GM18505 (cell line): ENCODE results near the gene ZNHIT3.
"Not testable (repeated sequence)": the region's sequence is repeated elsewhere in the genome, so short reads cannot be mapped to it uniquely, and the experiment has no call there.

Source experiments
- ATAC-seq: cut with Tn5 transposase; IDR thresholded peaks from one replicate; pipeline ENCODE4 v1.9.1; 2021; ENCODE audit not compliant: unreplicated experiment
- POLR2A ChIP-seq: IDR thresholded peaks from 4 replicates; pipeline ENCODE4 v1.6.1; 2011; ENCODE audit warnings: borderline replicate concordance; ENCODE audit not compliant: insufficient read depth, insufficient read length; ENCODE audit errors: extremely low read depth

The ZNHIT3 gene

DNA sequence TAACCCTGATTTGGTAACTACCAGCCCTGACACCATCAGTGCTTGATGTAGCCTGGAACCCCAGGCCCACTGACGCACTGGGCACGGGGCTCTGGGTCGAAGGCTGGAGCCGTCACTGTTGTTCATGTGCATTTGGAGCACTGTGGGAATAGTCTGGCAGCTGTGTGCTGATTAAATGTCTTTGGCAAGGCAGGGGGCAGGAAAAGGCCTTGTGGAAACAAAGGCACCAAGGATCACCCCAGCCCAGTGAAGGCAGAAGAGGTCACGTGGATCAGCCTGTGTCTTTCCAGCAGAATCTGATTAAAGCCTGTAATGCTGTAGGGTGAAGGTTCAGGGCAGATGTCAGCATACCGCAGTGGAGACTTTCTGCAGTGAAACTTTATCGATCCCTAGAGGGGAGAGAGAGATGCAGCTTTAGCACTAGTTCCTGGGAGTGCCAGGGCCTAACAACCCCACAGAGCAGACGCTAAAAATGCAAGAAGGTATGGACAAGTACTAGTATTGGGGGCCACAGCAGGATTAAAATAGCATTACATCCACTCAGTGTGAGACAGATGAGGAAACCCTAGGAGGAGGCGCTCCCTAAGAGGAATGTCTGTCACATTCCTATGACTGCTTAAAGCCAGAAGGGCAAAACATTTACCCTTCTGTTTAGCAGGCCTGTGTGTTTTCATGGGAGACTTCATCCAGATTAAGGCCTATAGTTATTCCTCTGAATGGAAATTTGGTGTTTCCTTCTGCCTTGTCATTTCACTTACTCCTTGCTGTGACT is 9.7 kb downstream of the ZNHIT3 start:
- no peak for TF ChIP-seq POLR2A
- no peak for ATAC-seq

DNA sequence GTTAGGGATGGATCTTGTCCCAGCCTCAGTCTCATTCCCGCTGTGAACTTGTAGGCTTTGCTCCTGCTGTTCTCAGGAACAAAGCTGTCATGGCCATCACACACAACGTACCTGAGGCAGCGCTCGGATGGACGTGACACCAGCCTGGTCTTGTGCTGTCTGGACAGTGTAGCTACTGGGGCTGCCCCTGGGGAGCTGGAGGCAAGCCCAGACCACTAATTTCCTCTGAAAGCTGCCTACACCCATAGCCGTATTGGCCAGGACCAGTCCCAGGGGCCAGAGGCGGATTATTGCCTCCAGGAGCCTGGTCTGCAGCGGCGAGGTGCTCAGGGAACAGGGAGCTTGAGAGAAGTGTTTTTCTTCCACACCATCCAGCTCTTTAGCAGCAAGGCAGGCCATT is 11.7 kb downstream of the ZNHIT3 start:
- ATAC-seq, result no peak
- TF ChIP-seq POLR2A, result no peak

DNA sequence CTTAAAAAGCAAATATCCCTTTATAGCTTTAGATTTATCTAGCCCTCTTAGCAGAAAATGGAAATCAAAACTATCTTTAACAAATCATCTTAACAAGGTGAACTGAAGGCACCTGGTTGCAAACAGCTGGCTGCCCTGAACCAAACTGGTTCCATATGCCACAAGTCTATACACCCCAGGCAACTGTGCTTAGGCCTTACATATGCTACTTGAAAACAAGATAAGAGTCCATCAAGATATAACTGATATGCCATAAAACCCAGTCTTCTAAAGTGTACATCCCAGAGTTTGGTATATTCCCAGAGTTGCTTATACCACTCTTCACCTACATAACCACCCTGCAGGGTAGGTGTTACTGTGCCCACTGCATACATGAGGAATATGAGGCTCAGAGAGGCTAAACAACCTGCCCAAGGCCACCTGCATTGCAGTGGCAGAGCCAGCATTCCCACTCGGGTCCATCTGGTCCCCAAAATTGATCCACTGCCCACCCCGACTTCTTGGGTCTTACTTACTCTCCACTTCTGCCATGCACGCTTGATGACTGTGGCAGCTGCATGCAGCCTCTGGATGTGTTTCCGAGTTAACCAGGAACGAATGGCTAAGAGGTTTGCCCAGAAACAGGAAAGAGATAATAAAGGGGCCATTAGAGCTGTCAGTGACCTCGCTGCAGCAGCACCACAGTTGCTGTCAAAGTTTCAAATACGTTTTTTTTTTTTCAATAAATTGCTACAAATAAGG is 12.2 kb downstream of the ZNHIT3 start:
- no peak for ATAC-seq
- no peak for TF ChIP-seq POLR2A

DNA sequence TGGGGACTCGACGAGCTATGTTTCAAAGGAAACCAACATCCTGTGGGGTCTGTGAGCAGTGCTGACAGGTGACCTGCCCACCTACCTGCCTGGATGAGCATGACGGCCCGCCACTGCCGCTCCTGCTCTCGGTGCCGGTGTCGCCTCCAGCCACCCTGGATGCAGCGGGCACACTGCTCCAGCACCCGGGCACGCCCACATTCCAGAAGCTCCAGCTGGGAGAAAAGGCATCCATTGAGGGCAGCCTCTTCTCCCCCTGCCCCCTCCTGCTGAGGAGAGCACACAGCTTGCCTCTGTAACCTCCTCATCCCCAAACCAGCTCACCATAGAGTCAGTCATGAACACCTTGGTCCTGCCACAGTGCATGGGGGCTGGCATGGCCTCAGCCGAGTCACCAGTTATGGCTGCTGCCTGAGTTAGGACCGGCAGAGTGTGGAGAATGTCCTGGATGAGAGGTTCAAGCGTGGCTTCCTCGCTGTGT is 14.3 kb downstream of the ZNHIT3 start:
- TF ChIP-seq POLR2A, result no peak
- no peak for ATAC-seq

DNA sequence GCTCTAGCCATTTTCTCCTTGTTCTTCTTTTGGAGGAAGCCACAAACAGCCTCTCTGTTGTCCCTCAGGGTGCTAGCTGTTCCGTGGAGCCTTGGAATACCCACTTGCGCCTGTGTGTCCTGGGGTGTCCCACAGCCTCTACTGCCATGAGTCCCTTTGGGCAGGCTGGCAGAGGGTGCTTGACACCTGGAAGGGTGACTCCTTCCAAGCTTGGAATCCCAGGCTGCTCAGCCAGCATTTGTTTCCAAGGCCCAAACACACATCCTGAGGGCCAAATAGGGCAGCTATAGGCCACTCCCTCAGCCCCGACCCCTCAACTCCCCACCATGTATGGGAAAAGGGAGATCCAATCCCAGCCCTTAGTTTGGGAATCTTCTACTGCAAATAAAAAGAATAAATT is 14.9 kb downstream of the ZNHIT3 start:
- TF ChIP-seq POLR2A, result no peak
- ATAC-seq, result no peak

DNA sequence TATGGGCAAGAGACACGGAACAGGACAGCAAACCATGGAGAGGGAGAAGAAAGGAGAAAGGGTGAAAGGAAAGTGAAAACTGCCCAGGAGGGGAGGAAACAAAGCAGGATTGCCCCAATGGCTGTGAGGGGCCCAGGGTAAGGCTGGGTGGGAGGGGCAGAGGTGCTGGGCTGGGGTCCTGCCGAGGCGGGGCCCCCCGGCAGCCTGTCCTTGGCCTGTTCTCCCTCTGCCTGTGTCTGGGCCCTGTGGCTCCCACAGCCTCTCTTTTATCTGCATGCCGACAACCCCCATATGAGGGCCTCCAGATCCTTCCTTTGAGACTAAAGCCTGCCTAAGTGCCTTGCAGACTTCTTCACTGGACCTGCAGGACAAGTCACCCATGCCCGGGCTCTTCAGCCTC is 15.5 kb downstream of the ZNHIT3 start:
- no peak for TF ChIP-seq POLR2A
- no peak for ATAC-seq

DNA sequence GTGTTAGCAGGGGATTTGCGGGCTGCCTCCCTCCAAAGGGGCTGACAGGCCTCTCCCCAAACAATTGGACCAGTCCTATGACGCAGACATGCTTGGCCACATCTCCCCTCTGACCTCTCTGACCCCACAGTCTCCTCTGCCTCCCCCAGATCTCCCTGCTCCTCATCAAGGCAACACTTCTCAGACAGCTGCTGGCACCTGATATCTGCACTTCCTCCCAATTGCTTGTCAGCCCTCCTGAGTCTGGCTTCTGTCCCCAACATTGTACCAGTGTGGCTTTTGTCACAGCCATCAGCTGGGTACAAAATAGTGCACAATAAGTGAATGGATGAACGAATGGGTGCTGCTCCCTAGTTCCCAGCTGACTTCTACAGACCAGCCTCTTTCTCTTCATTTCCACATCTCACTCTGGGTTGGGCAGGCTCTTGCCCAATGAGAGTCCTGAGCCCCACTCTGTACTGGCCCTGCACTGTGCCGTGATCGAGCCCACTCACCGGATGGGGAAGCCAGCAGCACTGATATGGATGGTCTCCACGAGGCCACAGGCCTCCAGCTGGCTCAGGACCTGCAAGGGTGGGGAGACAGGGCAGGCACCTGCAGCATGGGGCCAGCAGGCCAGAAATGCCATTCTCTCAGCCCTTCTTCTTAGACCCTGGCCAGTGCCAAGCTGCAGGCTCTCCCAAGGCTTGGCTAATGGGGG is 17.1 kb downstream of the ZNHIT3 start:
- ATAC-seq, result no peak
- no peak for TF ChIP-seq POLR2A

DNA sequence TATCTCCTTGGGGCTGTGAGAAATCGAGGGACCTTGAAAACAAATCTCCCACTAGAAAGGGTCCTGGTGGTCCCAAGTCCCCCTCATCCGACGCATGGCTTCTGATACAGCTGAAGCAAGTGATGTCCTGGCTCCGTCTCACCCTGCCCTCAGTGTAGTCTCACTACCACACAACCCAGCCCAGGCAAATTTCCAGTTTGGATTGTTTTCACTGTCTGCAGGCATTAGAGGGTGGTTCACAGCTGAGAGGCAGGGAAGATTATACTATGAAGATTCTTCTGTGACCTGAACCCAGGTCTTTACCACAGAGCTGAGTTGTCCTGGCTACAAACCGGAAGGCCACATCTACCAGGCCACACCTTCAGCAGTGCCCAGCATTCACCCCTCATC is 17.7 kb downstream of the ZNHIT3 start:
- no peak for ATAC-seq
- no peak for TF ChIP-seq POLR2A

DNA sequence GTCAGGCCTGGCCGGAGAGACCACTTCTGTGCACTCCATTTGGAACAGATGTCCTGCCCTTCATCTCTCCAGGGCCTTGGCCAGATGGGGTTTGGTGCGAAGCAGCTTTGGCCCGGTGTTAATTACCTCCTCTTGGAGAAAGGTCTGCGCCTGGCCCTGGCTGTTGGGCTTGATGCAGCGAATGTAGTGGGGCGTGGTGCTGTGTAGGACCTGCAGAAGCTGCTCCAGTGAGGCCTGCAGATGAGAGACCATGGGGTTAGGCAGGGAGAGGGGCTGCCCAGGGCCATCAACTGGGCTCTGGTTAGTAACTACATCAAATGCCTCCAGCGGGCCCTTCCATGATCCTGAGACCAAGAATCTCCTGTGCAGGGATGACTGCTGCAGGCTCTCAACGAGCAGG is 18.7 kb downstream of the ZNHIT3 start:
- ATAC-seq, result no peak
- no peak for TF ChIP-seq POLR2A

DNA sequence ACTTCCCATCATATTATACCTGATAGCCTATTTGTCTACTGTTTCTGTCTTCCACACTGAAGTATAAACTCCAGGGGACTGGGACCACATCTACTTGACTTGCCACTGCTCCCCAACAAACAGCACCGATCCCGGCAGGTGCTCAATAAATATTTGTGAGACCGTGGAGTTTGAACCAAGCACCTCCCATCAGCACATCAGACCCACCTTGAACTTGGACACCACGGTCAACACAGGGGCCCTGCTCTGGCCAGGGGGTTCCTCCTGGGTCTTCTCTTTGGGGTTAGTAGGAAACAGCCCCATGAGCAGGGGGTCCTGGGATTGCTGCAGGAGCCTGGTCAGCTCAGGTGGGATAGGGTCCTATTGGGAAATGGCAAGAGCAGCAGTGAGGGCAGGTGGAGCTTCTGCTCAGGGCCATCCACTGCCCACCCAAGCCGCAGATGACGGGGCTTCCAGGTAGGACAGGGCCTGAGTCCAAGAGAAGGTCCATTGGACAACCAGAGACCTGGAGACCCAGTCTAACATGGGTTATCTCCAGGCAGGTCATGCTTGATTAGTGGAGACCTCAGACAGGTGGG is 19.9 kb downstream of the ZNHIT3 start:
- ATAC-seq, result no peak
- TF ChIP-seq POLR2A, result no peak

DNA sequence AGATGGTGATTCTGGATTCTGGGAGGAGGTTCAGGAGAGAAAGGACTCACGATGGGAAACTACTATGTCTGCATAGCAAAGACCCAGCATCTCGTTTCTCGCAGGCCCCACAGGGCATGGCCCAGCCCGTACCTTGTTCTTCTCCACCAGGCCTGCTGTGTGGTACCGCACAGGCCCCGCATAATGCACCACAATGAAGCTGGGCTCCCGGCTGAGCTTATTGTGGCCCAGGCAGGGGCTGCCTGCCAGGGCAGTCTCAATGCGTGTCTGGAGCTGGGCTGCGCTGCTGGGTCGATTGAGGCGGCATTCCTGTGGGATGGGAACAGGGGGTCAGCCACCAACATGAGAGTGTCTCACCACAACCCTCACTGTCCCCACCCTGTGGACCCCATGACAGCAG is 20.4 kb downstream of the ZNHIT3 start:
- TF ChIP-seq POLR2A, result no peak
- no peak for ATAC-seq

DNA sequence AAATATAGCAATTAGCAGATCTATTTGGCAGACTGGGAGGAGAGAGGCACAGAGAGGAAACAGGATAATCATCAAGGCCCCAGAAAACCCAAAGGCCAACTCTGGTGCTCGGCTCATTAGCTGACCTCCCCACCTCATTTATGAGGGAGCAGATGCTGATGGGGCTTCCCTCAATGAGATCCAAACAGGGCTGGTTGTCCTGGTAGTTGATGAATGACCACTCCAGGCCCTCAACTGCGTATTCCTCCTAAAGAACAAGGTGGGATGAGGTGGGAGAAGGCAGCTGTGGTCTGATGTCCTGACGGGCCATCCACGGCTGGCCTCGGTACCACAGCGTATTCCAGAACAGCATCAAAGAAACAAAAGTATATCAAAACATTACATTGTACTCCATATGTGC is 20.8 kb downstream of the ZNHIT3 start:
- no peak for TF ChIP-seq POLR2A
- no peak for ATAC-seq

DNA sequence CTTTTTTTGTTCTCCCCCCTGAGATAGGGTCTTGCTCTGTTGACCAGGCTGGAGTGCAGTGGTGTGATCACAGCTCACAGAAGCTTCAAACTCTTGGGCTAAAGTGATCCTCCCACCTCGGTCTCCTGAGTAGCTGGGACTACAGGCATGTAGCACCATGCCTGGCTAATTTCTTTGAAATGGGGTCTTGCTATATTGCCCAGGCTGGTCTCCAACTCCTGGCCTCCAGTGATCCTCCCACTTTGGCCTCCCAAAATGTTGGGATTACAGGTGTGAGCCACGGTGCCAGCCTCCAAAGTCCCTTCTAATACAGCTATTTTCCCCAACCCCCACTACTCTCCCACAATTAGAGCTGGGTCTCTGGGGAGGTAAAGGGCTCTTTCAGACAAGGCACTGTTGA is 22.0 kb downstream of the ZNHIT3 start:
- ATAC-seq, result not testable (repeated sequence)

DNA sequence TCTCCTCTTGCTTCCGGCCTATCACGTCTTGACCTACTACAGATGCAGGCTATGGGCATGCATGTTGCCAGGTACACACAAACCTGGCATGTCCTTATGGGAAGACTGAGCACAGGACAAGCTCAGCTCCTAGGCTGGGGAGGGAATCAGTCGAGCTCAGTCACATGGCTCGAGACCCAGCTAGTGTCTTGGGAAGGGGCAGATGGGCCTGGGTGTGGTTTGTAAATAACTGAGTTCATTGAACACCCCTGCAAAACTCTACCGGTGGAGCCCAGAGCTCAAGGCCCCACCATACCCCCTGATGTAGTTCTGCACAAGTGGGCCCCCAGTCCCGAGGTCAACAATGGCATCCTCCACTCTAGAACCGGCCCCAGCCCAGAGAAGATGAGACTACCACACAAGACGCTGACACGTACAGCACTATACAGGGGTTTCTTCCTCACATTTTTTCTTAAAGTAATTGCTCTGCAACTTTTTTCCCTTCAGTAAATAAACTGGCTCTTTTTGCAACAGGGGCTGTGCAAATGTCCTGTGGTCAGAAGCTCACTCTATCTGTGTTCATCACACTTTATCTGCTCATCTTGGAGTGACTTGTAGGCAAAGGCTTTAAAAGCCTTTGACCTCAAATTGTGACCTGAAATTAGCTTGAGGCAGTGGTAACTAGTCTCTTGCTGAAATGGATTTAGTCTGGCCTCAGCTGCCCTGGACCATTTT is 22.9 kb downstream of the ZNHIT3 start:
- no peak for ATAC-seq
- no peak for TF ChIP-seq POLR2A

DNA sequence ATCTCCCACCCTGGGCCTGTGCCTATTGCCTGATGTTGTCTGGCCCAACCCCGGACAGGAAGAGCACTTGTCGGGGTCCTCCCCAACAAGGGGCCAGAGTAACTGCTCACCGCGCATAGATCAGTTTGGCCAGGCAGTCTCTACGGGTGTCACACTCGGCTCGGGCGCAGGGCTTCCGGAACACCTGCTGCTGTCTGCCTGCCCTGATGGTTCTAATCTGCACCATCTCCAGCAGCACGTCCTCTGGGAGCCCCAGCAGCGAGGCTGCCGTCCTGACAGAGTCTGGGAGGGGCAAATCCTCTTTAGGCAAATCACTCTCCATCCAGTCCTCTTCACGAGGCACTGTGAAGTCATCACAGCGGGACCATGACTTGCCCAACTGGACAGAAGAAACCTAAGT is 24.2 kb downstream of the ZNHIT3 start:
- ATAC-seq, result no peak
- TF ChIP-seq POLR2A, result no peak
